ENCODE data around the gene LRR1.

Gene LRR1

GRCh38 chr14:49598485-49599300 lies at the start of gene LRR1:
Gene LRR1, plus strand, starts transcription at chr14:49598940. Its CDS starts 81 bp downstream, at chr14:49599021.
- peak within 1 kb of the TSS; percentile 94 for H3K9ac ChIP-seq (ENCODE audit: insufficient read length)
- no peaks in the 10 kb centered on the region for H3K9me3 ChIP-seq (ENCODE audit: low read depth, low read length)
- TF ChIP-seq EZH2 (IDR thresholded peaks at IDR 0.05) (no peak), POLR2AphosphoS5 (IDR thresholded peaks at IDR 0.05; ENCODE audit: borderline replicate concordance, low read depth, low read length) (peak; percentile 89), FOXP2 (optimal IDR thresholded peaks at IDR 0.05; ENCODE audit: control extremely low read depth, extremely low read length, insufficient read depth) (peak; percentile 31)
- H3K36me3 ChIP-seq (ENCODE audit: insufficient read depth, low read length): peaks cover 12% of the 10 kb centered on the region
- H3K4me3 ChIP-seq: peak within 1 kb of the TSS; percentile 100
- no peak for DNase-seq (ENCODE audit: low read depth, low spot score)
- peak within 1 kb of the TSS; percentile 94 for H3K27ac ChIP-seq

- Histone ChIP-seq H3K27ac (no peak overlapping the region), H3K36me3 (ENCODE audit: insufficient read depth, low read length) (no peaks in the 10 kb centered on the region), H3K9me3 (ENCODE audit: low read depth, low read length) (no peaks in the 10 kb centered on the region), H3K9ac (ENCODE audit: insufficient read length) (no peak overlapping the region), H3K4me3 (no peak overlapping the region)
- DNase-seq (ENCODE audit: low read depth, low spot score): no peak
- TF ChIP-seq FOXP2 (optimal IDR thresholded peaks at IDR 0.05; ENCODE audit: control extremely low read depth, extremely low read length, insufficient read depth): no peak
- TF ChIP-seq EZH2 (IDR thresholded peaks at IDR 0.05): no peak
- no peak for TF ChIP-seq POLR2AphosphoS5 (IDR thresholded peaks at IDR 0.05; ENCODE audit: borderline replicate concordance, low read depth, low read length)
Measured at GRCh38 chr14:49549446-49549845, 49.3 kb upstream of the LRR1 start.

GRCh38 chr14:49549881-49550280 lies 48.9 kb upstream of the LRR1 start:
- Histone ChIP-seq H3K9me3 (ENCODE audit: low read depth, low read length) (no peaks in the 10 kb centered on the region), H3K27ac (no peak overlapping the region), H3K9ac (ENCODE audit: insufficient read length) (no peak overlapping the region), H3K4me3 (no peak overlapping the region), H3K36me3 (ENCODE audit: insufficient read depth, low read length) (no peaks in the 10 kb centered on the region)
- no peak for DNase-seq (ENCODE audit: low read depth, low spot score)
- no peak for TF ChIP-seq EZH2 (IDR thresholded peaks at IDR 0.05)
- no peak for TF ChIP-seq POLR2AphosphoS5 (IDR thresholded peaks at IDR 0.05; ENCODE audit: borderline replicate concordance, low read depth, low read length)
- TF ChIP-seq FOXP2 (optimal IDR thresholded peaks at IDR 0.05; ENCODE audit: control extremely low read depth, extremely low read length, insufficient read depth): no peak

- DNase-seq (ENCODE audit: low read depth, low spot score): no peak
- TF ChIP-seq EZH2 (IDR thresholded peaks at IDR 0.05) (no peak), POLR2AphosphoS5 (IDR thresholded peaks at IDR 0.05; ENCODE audit: borderline replicate concordance, low read depth, low read length) (no peak), FOXP2 (optimal IDR thresholded peaks at IDR 0.05; ENCODE audit: control extremely low read depth, extremely low read length, insufficient read depth) (no peak)
- Histone ChIP-seq H3K9me3 (ENCODE audit: low read depth, low read length) (no peaks in the 10 kb centered on the region), H3K9ac (ENCODE audit: insufficient read length) (no peak overlapping the region), H3K4me3 (no peak overlapping the region), H3K27ac (no peak overlapping the region), H3K36me3 (ENCODE audit: insufficient read depth, low read length) (no peaks in the 10 kb centered on the region)
Measured at GRCh38 chr14:49550286-49551184, 48.2 kb upstream of the LRR1 start.

GRCh38 chr14:49551569-49551968 lies 47.2 kb upstream of the LRR1 start:
- DNase-seq (ENCODE audit: low read depth, low spot score): no peak
- no peak for TF ChIP-seq FOXP2 (optimal IDR thresholded peaks at IDR 0.05; ENCODE audit: control extremely low read depth, extremely low read length, insufficient read depth)
- no peak for TF ChIP-seq EZH2 (IDR thresholded peaks at IDR 0.05)
- TF ChIP-seq POLR2AphosphoS5 (IDR thresholded peaks at IDR 0.05; ENCODE audit: borderline replicate concordance, low read depth, low read length): no peak
- H3K9me3 ChIP-seq (ENCODE audit: low read depth, low read length): no peaks in the 10 kb centered on the region
- H3K9ac ChIP-seq (ENCODE audit: insufficient read length): no peak overlapping the region
- no peak overlapping the region for H3K27ac ChIP-seq
- no peaks in the 10 kb centered on the region for H3K36me3 ChIP-seq (ENCODE audit: insufficient read depth, low read length)
- H3K4me3 ChIP-seq: no peak overlapping the region

- Histone ChIP-seq H3K27ac (no peak overlapping the region), H3K4me3 (no peak overlapping the region), H3K36me3 (ENCODE audit: insufficient read depth, low read length) (no peaks in the 10 kb centered on the region), H3K9ac (ENCODE audit: insufficient read length) (no peak overlapping the region), H3K9me3 (ENCODE audit: low read depth, low read length) (no peaks in the 10 kb centered on the region)
- DNase-seq (ENCODE audit: low read depth, low spot score): no peak
- TF ChIP-seq EZH2 (IDR thresholded peaks at IDR 0.05) (no peak), POLR2AphosphoS5 (IDR thresholded peaks at IDR 0.05; ENCODE audit: borderline replicate concordance, low read depth, low read length) (no peak), FOXP2 (optimal IDR thresholded peaks at IDR 0.05; ENCODE audit: control extremely low read depth, extremely low read length, insufficient read depth) (no peak)
Measured at GRCh38 chr14:49553106-49553505, 45.6 kb upstream of the LRR1 start.

GRCh38 chr14:49553892-49554291 lies 44.8 kb upstream of the LRR1 start:
- Histone ChIP-seq H3K36me3 (ENCODE audit: insufficient read depth, low read length) (no peaks in the 10 kb centered on the region), H3K9ac (ENCODE audit: insufficient read length) (no peak overlapping the region), H3K4me3 (no peak overlapping the region), H3K9me3 (ENCODE audit: low read depth, low read length) (no peaks in the 10 kb centered on the region), H3K27ac (no peak overlapping the region)
- TF ChIP-seq POLR2AphosphoS5 (IDR thresholded peaks at IDR 0.05; ENCODE audit: borderline replicate concordance, low read depth, low read length) (no peak), EZH2 (IDR thresholded peaks at IDR 0.05) (no peak), FOXP2 (optimal IDR thresholded peaks at IDR 0.05; ENCODE audit: control extremely low read depth, extremely low read length, insufficient read depth) (no peak)
- DNase-seq (ENCODE audit: low read depth, low spot score): no peak

All from SK-N-MC (cell line).